GM23338 (cell line): ENCODE results near the gene HARS1. TPM values are rescaled to one million over a fixed set of nuclear protein-coding genes. Genes with fewer than 3 reads are reported as not detected.

Source experiments
- ATAC-seq: fragments of 200-7000 bp; cut with Tn5 transposase; 3 replicates; pipeline ENCODE4 v1.9.1; 2020
- DNase-seq: peaks from one replicate; pipeline ENCODE4 v3.0.0-alpha.2; 2015; ENCODE audit warnings: low spot score
- H2AFZ ChIP-seq: fragments of 200-600 bp; sonication (generic); 2 replicates; pipeline ENCODE4 v1.8.0; 2016; ENCODE audit warnings: antibody characterized with exemption, mild to moderate bottlenecking, moderate library complexity
- H3F3A ChIP-seq: fragments of 200-600 bp; sonication (generic); replicated peaks from 2 replicates; pipeline ENCODE4 v1.8.0; 2017; ENCODE audit warnings: antibody characterized with exemption, mixed run types, low read depth
- H3K27ac ChIP-seq: fragments of 200-600 bp; sonication (generic); 2 replicates; pipeline ENCODE4 v1.6.1; 2016; ENCODE audit warnings: low read depth
- H3K27me3 ChIP-seq: fragments of 200-600 bp; sonication (generic); 2 replicates; pipeline ENCODE4 v1.8.0; 2016; ENCODE audit warnings: mild to moderate bottlenecking, mixed run types, moderate library complexity; ENCODE audit not compliant: insufficient read depth
- H3K36me3 ChIP-seq: fragments of 200-600 bp; sonication (generic); 2 replicates; pipeline ENCODE4 v1.8.0; 2016; ENCODE audit warnings: mild to moderate bottlenecking; ENCODE audit not compliant: insufficient read depth
- H3K4me1 ChIP-seq: fragments of 200-600 bp; sonication (generic); 2 replicates; pipeline ENCODE4 v1.8.0; 2016; ENCODE audit warnings: mild to moderate bottlenecking, moderate library complexity; ENCODE audit not compliant: insufficient read depth
- H3K4me2 ChIP-seq: fragments of 200-600 bp; sonication (generic); 2 replicates; pipeline ENCODE4 v1.7.1; 2017; ENCODE audit warnings: mixed run types
- H3K4me3 ChIP-seq: fragments of 200-600 bp; sonication (generic); 2 replicates; pipeline ENCODE4 v1.6.1; 2016; ENCODE audit warnings: mixed run types
- H3K79me2 ChIP-seq: fragments of 200-600 bp; sonication (generic); replicated peaks from 2 replicates; pipeline ENCODE4 v1.8.0; 2017; ENCODE audit warnings: mild to moderate bottlenecking; ENCODE audit not compliant: insufficient read depth
- H3K9me2 ChIP-seq: fragments of 200-600 bp; sonication (generic); 2 replicates; pipeline ENCODE4 v1.8.0; 2017; ENCODE audit not compliant: insufficient read depth
- H4K20me1 ChIP-seq: fragments of 200-600 bp; sonication (generic); replicated peaks from 2 replicates; pipeline ENCODE4 v1.8.0; 2017; ENCODE audit warnings: mild to moderate bottlenecking; ENCODE audit not compliant: insufficient read depth
- H3K27ac Mint-ChIP-seq: 2 replicates; pipeline ENCODE4 v1.8.0; 2020; ENCODE audit warnings: inconsistent platforms, mild to moderate bottlenecking, moderate library complexity, mixed read lengths
- H3K27me3 Mint-ChIP-seq: 3 replicates; pipeline ENCODE4 v1.8.0; 2022; ENCODE audit warnings: low read depth, mild to moderate bottlenecking, moderate library complexity, mixed read lengths, inconsistent platforms; ENCODE audit not compliant: insufficient read depth, poor library complexity
- H3K36me3 Mint-ChIP-seq: 3 replicates; pipeline ENCODE4 v1.8.0; 2021; ENCODE audit warnings: low read depth, mild to moderate bottlenecking, inconsistent platforms, moderate library complexity, mixed read lengths
- H3K4me1 Mint-ChIP-seq: 3 replicates; pipeline ENCODE4 v1.8.0; 2020; ENCODE audit warnings: mild to moderate bottlenecking, inconsistent platforms, mixed read lengths
- H3K4me3 Mint-ChIP-seq: 3 replicates; pipeline ENCODE4 v1.8.0; 2021; ENCODE audit warnings: moderate library complexity, mild to moderate bottlenecking, inconsistent platforms, mixed read lengths
- H3K9me3 Mint-ChIP-seq: 3 replicates; pipeline ENCODE4 v1.8.0; 2020; ENCODE audit warnings: moderate library complexity, mild to moderate bottlenecking, inconsistent platforms, mixed read lengths
- CREB1 ChIP-seq: fragments of 250-450 bp; sonication (Bioruptor Pico); IDR thresholded peaks from 2 replicates; pipeline ENCODE4 v1.5.0; 2020; ENCODE audit warnings: low read depth, mild to moderate bottlenecking, moderate library complexity
- CTCF ChIP-seq, 2 experiments: fragments of 200-600 bp in 1 of 2; sonication (generic) in 1 of 2; conservative IDR thresholded peaks; 2 replicates each; pipeline versions ENCODE4 v1.5.1 to v1.6.1; 2016 to 2017; ENCODE audit warnings: antibody characterized with exemption in 2 of 2, low read depth in 2 of 2, mild to moderate bottlenecking in 2 of 2, moderate library complexity in 1 of 2
- ETS1 ChIP-seq: IDR thresholded peaks from 2 replicates; pipeline ENCODE4 v1.6.1; 2016; ENCODE audit warnings: antibody characterized with exemption
- EZH2 ChIP-seq: fragments of 200-600 bp; sonication (generic); IDR thresholded peaks from one replicate; pipeline ENCODE4 v1.8.0; 2017; ENCODE audit warnings: antibody characterized with exemption, mild to moderate bottlenecking, low read depth; ENCODE audit not compliant: unreplicated experiment
- EZH2phosphoT487 ChIP-seq: fragments of 200-600 bp; sonication (generic); IDR thresholded peaks from one replicate; pipeline ENCODE4 v1.8.1; 2018; ENCODE audit warnings: antibody characterized with exemption; ENCODE audit not compliant: unreplicated experiment
- JUNB ChIP-seq: IDR thresholded peaks from one replicate; pipeline ENCODE4 v1.6.1; 2016; ENCODE audit warnings: antibody characterized with exemption; ENCODE audit not compliant: unreplicated experiment
- NANOG ChIP-seq: IDR thresholded peaks from 2 replicates; pipeline ENCODE4 v1.6.1; 2016; ENCODE audit warnings: antibody characterized with exemption, borderline replicate concordance
- POLR2AphosphoS5 ChIP-seq: IDR thresholded peaks from 2 replicates; pipeline ENCODE4 v1.6.1; 2016; ENCODE audit warnings: antibody characterized with exemption, low read depth
- REST ChIP-seq: IDR thresholded peaks from one replicate; pipeline ENCODE4 v1.6.1; 2018; ENCODE audit warnings: antibody characterized with exemption; ENCODE audit not compliant: unreplicated experiment
- STAT1 ChIP-seq: IDR thresholded peaks from one replicate; pipeline ENCODE4 v1.6.1; 2016; ENCODE audit warnings: antibody characterized with exemption; ENCODE audit not compliant: unreplicated experiment
- ZNF114 ChIP-seq: fragments of 250-450 bp; sonication (Bioruptor Pico); IDR thresholded peaks from 2 replicates; pipeline ENCODE4 v1.5.0; 2020; ENCODE audit warnings: mild to moderate bottlenecking, moderate library complexity
- ZNF331 ChIP-seq: fragments of 250-450 bp; sonication (Bioruptor Pico); IDR thresholded peaks from 2 replicates; pipeline ENCODE4 v1.5.0; 2020; ENCODE audit warnings: low read depth, mild to moderate bottlenecking, moderate library complexity
- polyA plus RNA-seq: library from polyadenylated mRNA; unstranded; fragments of >200 nt; fragmentation: Nextera tagmentation; extraction: Ambion mirVana; gene quantifications from 2 replicates; pipeline ENCODE4 v1.2.1, GENCODE V29; 2016
- total RNA-seq: library from RNA; depleted of rRNA; stranded (reverse); fragments of >200 nt; shearing (Covaris generic); gene quantifications from 2 replicates; pipeline ENCODE4 v1.2.3, GENCODE V29; 2014

Gene HARS1
- total and polyA plus RNA-seq, 2 experiments from 2014 or later: 51.6 to 57.8 TPM

- no peak for TF ChIP-seq REST
- TF ChIP-seq ZNF331: no peak
- TF ChIP-seq ETS1: no peak
- TF ChIP-seq JUNB: no peak
- TF ChIP-seq STAT1: no peak
- no peak for TF ChIP-seq POLR2AphosphoS5
- TF ChIP-seq ZNF114 (CRISPR knock-in tag): no peak
- no peak for TF ChIP-seq EZH2phosphoT487
These were observed 16.5 kb downstream of the HARS1 start (continued) for GRCh38 chr5:140674629-140675028.

- H3K4me2 ChIP-seq: no peak overlapping the region
- Mint-ChIP-seq H3K9me3 (no peaks in the 10 kb centered on the region), H3K36me3 (peaks cover 73% of the 10 kb centered on the region), H3K27ac (no peak overlapping the region), H3K4me3 (no peak overlapping the region; the same call in 2 of the 3 replicates), H3K4me1 (peaks cover 9% of the 10 kb centered on the region), H3K27me3 (peaks cover 5% of the 10 kb centered on the region)
- no peaks in the 10 kb centered on the region for H4K20me1 ChIP-seq
- H2AFZ ChIP-seq: no peak overlapping the region
- H3K9me2 ChIP-seq: no peaks in the 10 kb centered on the region
- DNase-seq (no peak), ATAC-seq (no peak)
- peaks cover 14% of the 10 kb centered on the region; the same call in 1 of the 2 replicates for H3F3A ChIP-seq
- H3K27me3 ChIP-seq: no peaks in the 10 kb centered on the region
- H3K79me2 ChIP-seq: no peaks in the 10 kb centered on the region
- no peak overlapping the region for H3K4me3 ChIP-seq
- peak overlapping the region; percentile 55; the same call in 1 of the 2 replicates for H3K27ac ChIP-seq
- peaks cover 6% of the 10 kb centered on the region for H3K4me1 ChIP-seq
- peaks cover 14% of the 10 kb centered on the region; the same call in 1 of the 2 replicates for H3K36me3 ChIP-seq
- TF ChIP-seq EZH2 (no peak), ETS1 (no peak), STAT1 (no peak), ZNF331 (no peak), NANOG (no peak), ZNF114 (CRISPR knock-in tag) (no peak), CREB1 (CRISPR knock-in tag) (no peak), CTCF (conservative IDR thresholded peaks at IDR 0.05; ENCODE audit: low read depth in 2 of 2) (no peak), POLR2AphosphoS5 (no peak), EZH2phosphoT487 (no peak), REST (no peak)
These were observed 17.0 kb downstream of the HARS1 start for GRCh38 chr5:140674211-140674610.
